HepG2 (cell line): ENCODE data around the gene LRP1B. TPM values are rescaled to one million over a fixed set of nuclear protein-coding genes. Genes with fewer than 3 reads are reported as not detected.

Experiments used
- ATAC-seq: fragments of 200-7000 bp; cut with Tn5 transposase; 3 replicates; pipeline ENCODE4 v1.9.1; 2020; ENCODE audit warnings: mild to moderate bottlenecking, moderate library complexity
- BruUV-seq: library from RNA; stranded (reverse); fragments of 400-500 nt; replicated peaks from 2 replicates; lab custom pipeline; 2021; lab: Mats Ljungman, UMichigan
- CTCF ChIA-PET: fragments of 300-600 bp; formaldehyde crosslinking; extraction: SDS; loops from one replicate; lab custom pipeline; 2021; ENCODE audit warnings: low total read pairs, inconsistent platforms, low intra/inter-chr PET ratio; lab: Yijun Ruan, JAX
- POLR2A ChIA-PET: fragments of 350-600 bp; sonication (Branson Sonifier 250); formaldehyde crosslinking; loops from one replicate; lab custom pipeline; 2020; ENCODE audit warnings: antibody characterized with exemption, inconsistent platforms; lab: Yijun Ruan, JAX
- DNase-seq: peaks from one replicate; pipeline ENCODE4 v3.0.0-alpha.2; 2015; ENCODE audit warnings: low spot score
- FAIRE-seq: peaks from 3 replicates; lab custom pipeline; 2011; peaks lifted over from hg19 to GRCh38; lab: Jason Lieb, UNC
- H2AFZ ChIP-seq: one replicate; pipeline ENCODE4 v1.6.1; 2011; ENCODE audit warnings: low read length, inconsistent platforms
- H3K27ac ChIP-seq: fragments of 300-600 bp; 3 replicates; pipeline ENCODE4 v1.8.0; 2011; ENCODE audit warnings: mixed run types, mild to moderate bottlenecking, mixed read lengths, low read length, inconsistent platforms; ENCODE audit not compliant: insufficient read depth; ENCODE audit errors: extremely low read length
- H3K27me3 ChIP-seq, 2 experiments: fragments of 200-600 bp in 1 of 2; 2 replicates in 1 of 2; 3 replicates in 1 of 2; pipeline versions ENCODE4 v1.6.0 to v1.8.0; 2011; ENCODE audit warnings: low read length in 2 of 2, mild to moderate bottlenecking in 2 of 2, moderate library complexity in 2 of 2, inconsistent platforms in 1 of 2; ENCODE audit not compliant: insufficient read depth in 2 of 2, control insufficient read depth in 1 of 2
- H3K36me3 ChIP-seq, 2 experiments: fragments of 200-600 bp in 1 of 2; replicated peaks in 1 of 2; 2 replicates in 1 of 2; 3 replicates in 1 of 2; pipeline versions ENCODE4 v1.5.1 to v1.8.0; 2011; ENCODE audit warnings: low read length in 2 of 2, inconsistent platforms in 1 of 2; ENCODE audit not compliant: insufficient read depth in 2 of 2, control insufficient read depth in 1 of 2
- H3K4me1 ChIP-seq: 2 replicates; pipeline ENCODE4 v1.5.1; 2012; ENCODE audit warnings: low read length, inconsistent platforms; ENCODE audit not compliant: insufficient read depth
- H3K4me2 ChIP-seq: 2 replicates; pipeline ENCODE4 v1.6.0; 2011; ENCODE audit warnings: low read depth, low read length, inconsistent platforms
- H3K4me3 ChIP-seq, 3 experiments: fragments of 200-600 bp in 1 of 3; sonication (generic), shearing (Covaris generic) in 1 of 3; replicated peaks in 1 of 3; 2 replicates each; pipeline ENCODE4 v1.5.1; 2011 to 2016; ENCODE audit warnings: low read length in 3 of 3, inconsistent platforms in 2 of 3, low read depth in 2 of 3, mild to moderate bottlenecking in 2 of 3, control low read depth in 1 of 3, mixed read lengths in 1 of 3; ENCODE audit not compliant: insufficient read depth in 1 of 3
- H3K79me2 ChIP-seq: one replicate; pipeline ENCODE4 v1.6.1; 2011; ENCODE audit warnings: low read length, inconsistent platforms; ENCODE audit not compliant: insufficient read depth
- H3K9ac ChIP-seq: 2 replicates; pipeline ENCODE4 v1.6.0; 2011; ENCODE audit warnings: mild to moderate bottlenecking, low read depth, low read length, inconsistent platforms; ENCODE audit not compliant: insufficient read depth
- H3K9me3 ChIP-seq: 2 replicates; pipeline ENCODE4 v1.5.1; 2012; ENCODE audit warnings: mild to moderate bottlenecking, low read length
- H4K20me1 ChIP-seq: 2 replicates; pipeline ENCODE4 v1.6.0; 2011; ENCODE audit warnings: inconsistent platforms, mild to moderate bottlenecking, low read length, moderate library complexity; ENCODE audit not compliant: insufficient read depth
- AHDC1 ChIP-seq: sonication (generic); formaldehyde crosslinking; IDR thresholded peaks from 2 replicates; pipeline ENCODE4 v1.5.1; 2020; ENCODE audit warnings: mild to moderate bottlenecking, missing genetic modification reagents, borderline replicate concordance
- HNRNPK ChIP-seq: fragments of 200-400 bp; formaldehyde crosslinking; IDR thresholded peaks from 2 replicates; pipeline ENCODE4 v1.6.1; 2018; ENCODE audit warnings: low read length, low read depth, moderate library complexity, mild to moderate bottlenecking; ENCODE audit not compliant: poor library complexity, severe bottlenecking
- KMT2B ChIP-seq: IDR thresholded peaks from 2 replicates; pipeline ENCODE4 v1.6.1; 2016; ENCODE audit warnings: missing genetic modification reagents, missing compliant biosample characterization
- MLLT10 ChIP-seq: sonication (generic); formaldehyde crosslinking; IDR thresholded peaks from 2 replicates; pipeline ENCODE4 v1.4.0; 2020; ENCODE audit warnings: missing genetic modification reagents
- NR3C1 ChIP-seq: sonication (generic); formaldehyde crosslinking; IDR thresholded peaks from 2 replicates; pipeline ENCODE4 v1.4.0; 2020; ENCODE audit warnings: missing genetic modification reagents
- RFXANK ChIP-seq: IDR thresholded peaks from 2 replicates; pipeline ENCODE4 v1.6.1; 2016
- RXRA ChIP-seq: sonication (generic); formaldehyde crosslinking; IDR thresholded peaks from 2 replicates; pipeline ENCODE4 v1.5.1; 2020; ENCODE audit warnings: missing genetic modification reagents
- SATB2 ChIP-seq: sonication (generic); formaldehyde crosslinking; IDR thresholded peaks from 2 replicates; pipeline ENCODE4 v1.5.0; 2020; ENCODE audit warnings: missing genetic modification reagents
- SP4 ChIP-seq: sonication (generic); formaldehyde crosslinking; IDR thresholded peaks from 2 replicates; pipeline ENCODE4 v1.8.1; 2023; ENCODE audit warnings: mild to moderate bottlenecking, missing genetic modification reagents
- SPEN ChIP-seq: sonication (generic); formaldehyde crosslinking; IDR thresholded peaks from 2 replicates; pipeline ENCODE4 v1.5.1; 2020; ENCODE audit warnings: low read depth, mild to moderate bottlenecking, missing genetic modification reagents
- STAT5B ChIP-seq: sonication (generic); formaldehyde crosslinking; IDR thresholded peaks from 2 replicates; pipeline ENCODE4 v1.4.0; 2020; ENCODE audit warnings: missing genetic modification reagents
- SYNCRIP ChIP-seq: fragments of 200-400 bp; formaldehyde crosslinking; IDR thresholded peaks from 2 replicates; pipeline ENCODE4 v1.6.1; 2018; ENCODE audit warnings: mild to moderate bottlenecking, low read depth, low read length; ENCODE audit not compliant: insufficient read depth
- ZBTB1 ChIP-seq: sonication (generic); formaldehyde crosslinking; IDR thresholded peaks from 2 replicates; pipeline ENCODE4 v1.4.0; 2020; ENCODE audit warnings: missing genetic modification reagents, borderline replicate concordance
- ZNF264 ChIP-seq: sonication (generic); formaldehyde crosslinking; IDR thresholded peaks from 2 replicates; pipeline ENCODE4 v1.4.0; 2020; ENCODE audit warnings: missing genetic modification reagents
- ZNF367 ChIP-seq: sonication (generic); formaldehyde crosslinking; IDR thresholded peaks from 2 replicates; pipeline ENCODE4 v1.4.0; 2020; ENCODE audit warnings: missing genetic modification reagents, borderline replicate concordance
- ZNF674 ChIP-seq: sonication (generic); formaldehyde crosslinking; IDR thresholded peaks from 2 replicates; pipeline ENCODE4 v1.5.0; 2020; ENCODE audit warnings: low read depth, mild to moderate bottlenecking, missing genetic modification reagents
- WGBS: methylation state at CpG from one replicate; pipeline ENCODE4 v1.1.6; 2017; ENCODE audit warnings: low lambda C conversion rate; 5-methylcytosine and 5-hydroxymethylcytosine counted together
- in situ Hi-C: cut with HindIII; loops from 2 replicates; pipeline ENCODE4 v1.10.0; 2017; ENCODE audit warnings: low pct_unique_long_range_greater_than_20kb; ENCODE audit not compliant: extremely low pct_ligation_motif_present
- intact Hi-C: fragments of 100-400 bp; cut with micrococcal nuclease; formaldehyde crosslinking; loops from one replicate; pipeline ENCODE4 v1.10.0; 2022; ENCODE audit not compliant: unreplicated experiment
- polyA plus RNA-seq, 8 experiments: library from polyadenylated mRNA; depleted of rRNA in 3 of 8; stranded (reverse) in 7 of 8; unstranded in 1 of 8; fragments of >200 nt; fragmentation: Illumina TruSeq in 4 of 8; extraction: Trizol in 4 of 8; gene quantifications; 2 replicates each; pipeline versions ENCODE4 v1.2.1 to v1.2.3, GENCODE V29; 2011 to 2016; ENCODE audit warnings: low read depth in 4 of 8, missing spikeins in 1 of 8, mixed read lengths in 1 of 8; ENCODE audit not compliant: insufficient read depth in 1 of 8
- total RNA-seq, 5 experiments: library from RNA; depleted of rRNA; stranded (reverse); fragments of >200 nt; fragmentation: Illumina TruSeq; extraction: Trizol; gene quantifications; 2 replicates each; pipeline ENCODE4 v1.2.3, GENCODE V29; 2016; ENCODE audit warnings: low read depth in 1 of 5
- TF ChIP-seq, protein P1 (sequence below): sonication (generic); IDR thresholded peaks from 2 replicates; pipeline ENCODE4 v1.6.1; 2016; ENCODE audit warnings: low read depth, borderline replicate concordance
- TF ChIP-seq, protein P2 (sequence below): IDR thresholded peaks from 2 replicates; pipeline ENCODE4 v1.6.1; 2012; ENCODE audit warnings: low read depth, low read length, improper control_type of control experiment

Gene LRP1B
- total and polyA plus RNA-seq, 2 of the 13 experiments (the other 11 are each of a cell fraction or from before 2014, with no cell fraction given), result 0.04 TPM; not detected in 1

DNA sequence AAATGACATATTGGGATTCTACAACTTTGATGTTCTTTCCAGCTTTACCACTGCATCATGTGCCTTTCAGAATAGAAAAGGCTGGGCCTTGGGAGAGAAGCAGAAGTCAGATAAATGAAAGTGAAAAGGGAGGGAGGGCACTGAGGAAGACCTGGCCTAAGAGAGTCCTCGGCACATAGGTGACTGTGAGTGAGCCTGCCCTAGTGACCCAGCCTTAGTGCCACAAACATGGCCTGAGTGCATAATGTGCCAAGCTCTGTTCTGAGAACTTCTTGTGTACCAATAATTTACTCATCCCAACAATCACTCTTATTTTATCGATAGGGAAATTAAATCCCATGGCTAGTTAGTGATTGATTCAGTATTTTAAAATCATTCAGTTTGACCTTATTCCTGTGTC, 436.6 kb downstream of the LRP1B start:
- ChIA-PET CTCF (no interaction called here), POLR2A (no interaction called here)
- Histone ChIP-seq H3K79me2 (no peaks in the 10 kb centered on the region), H3K36me3 (no peaks in the 10 kb centered on the region), H2AFZ (no peak overlapping the region), H4K20me1 (no peaks in the 10 kb centered on the region), H3K4me3 (no peak overlapping the region), H3K4me1 (no peaks in the 10 kb centered on the region), H3K9ac (no peak overlapping the region), H3K27ac (no peak overlapping the region), H3K4me2 (no peak overlapping the region), H3K27me3 (no peaks in the 10 kb centered on the region), H3K9me3 (no peaks in the 10 kb centered on the region)
- in situ Hi-C loops, result no loop called here
- TF ChIP-seq AHDC1 (CRISPR knock-in tag) (no peak), NR3C1 (CRISPR knock-in tag) (no peak), SYNCRIP (no peak), MLLT10 (CRISPR knock-in tag) (no peak), HNRNPK (no peak), SP4 (CRISPR knock-in tag) (no peak), ZNF367 (CRISPR knock-in tag) (no peak), RFXANK (CRISPR knock-in tag) (no peak), ZNF674 (CRISPR knock-in tag) (no peak), KMT2B (CRISPR knock-in tag) (no peak), SPEN (no peak), SATB2 (CRISPR knock-in tag) (no peak), ZBTB1 (no peak), ZNF264 (CRISPR knock-in tag) (no peak), RXRA (CRISPR knock-in tag) (no peak), STAT5B (CRISPR knock-in tag) (no peak)
- TF ChIP-seq, protein P1, sequence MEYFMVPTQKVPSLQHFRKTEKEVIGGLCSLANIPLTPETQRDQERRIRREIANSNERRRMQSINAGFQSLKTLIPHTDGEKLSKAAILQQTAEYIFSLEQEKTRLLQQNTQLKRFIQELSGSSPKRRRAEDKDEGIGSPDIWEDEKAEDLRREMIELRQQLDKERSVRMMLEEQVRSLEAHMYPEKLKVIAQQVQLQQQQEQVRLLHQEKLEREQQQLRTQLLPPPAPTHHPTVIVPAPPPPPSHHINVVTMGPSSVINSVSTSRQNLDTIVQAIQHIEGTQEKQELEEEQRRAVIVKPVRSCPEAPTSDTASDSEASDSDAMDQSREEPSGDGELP, result no peak
- TF ChIP-seq, protein P2, sequence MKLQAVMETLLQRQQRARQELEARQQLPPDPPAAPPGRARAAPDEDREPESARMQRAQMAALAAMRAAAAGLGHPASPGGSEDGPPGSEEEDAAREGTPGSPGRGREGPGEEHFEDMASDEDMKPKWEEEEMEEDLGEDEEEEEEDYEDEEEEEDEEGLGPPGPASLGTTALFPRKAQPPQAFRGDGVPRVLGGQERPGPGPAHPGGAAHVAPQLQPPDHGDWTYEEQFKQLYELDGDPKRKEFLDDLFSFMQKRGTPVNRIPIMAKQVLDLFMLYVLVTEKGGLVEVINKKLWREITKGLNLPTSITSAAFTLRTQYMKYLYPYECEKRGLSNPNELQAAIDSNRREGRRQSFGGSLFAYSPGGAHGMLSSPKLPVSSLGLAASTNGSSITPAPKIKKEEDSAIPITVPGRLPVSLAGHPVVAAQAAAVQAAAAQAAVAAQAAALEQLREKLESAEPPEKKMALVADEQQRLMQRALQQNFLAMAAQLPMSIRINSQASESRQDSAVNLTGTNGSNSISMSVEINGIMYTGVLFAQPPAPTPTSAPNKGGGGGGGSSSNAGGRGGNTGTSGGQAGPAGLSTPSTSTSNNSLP, result no peak
- ATAC-seq (no peak), DNase-seq (no peak), FAIRE-seq (no peak)
- 3% methylated on average over 2 of the region's 2 CpGs for WGBS
- no TSS peak for BruUV-seq
- intact Hi-C loops, result no loop called here
